LNCAP (cell line): ENCODE measurements around the gene KIAA1958.

Experiments used
- TF ChIP-seq, protein P1 (sequence below): fragments of 450-650 bp; IDR thresholded peaks from 2 replicates; pipeline ENCODE4 v1.5.1; 2017; ENCODE audit warnings: mild to moderate bottlenecking

Gene KIAA1958

DNA sequence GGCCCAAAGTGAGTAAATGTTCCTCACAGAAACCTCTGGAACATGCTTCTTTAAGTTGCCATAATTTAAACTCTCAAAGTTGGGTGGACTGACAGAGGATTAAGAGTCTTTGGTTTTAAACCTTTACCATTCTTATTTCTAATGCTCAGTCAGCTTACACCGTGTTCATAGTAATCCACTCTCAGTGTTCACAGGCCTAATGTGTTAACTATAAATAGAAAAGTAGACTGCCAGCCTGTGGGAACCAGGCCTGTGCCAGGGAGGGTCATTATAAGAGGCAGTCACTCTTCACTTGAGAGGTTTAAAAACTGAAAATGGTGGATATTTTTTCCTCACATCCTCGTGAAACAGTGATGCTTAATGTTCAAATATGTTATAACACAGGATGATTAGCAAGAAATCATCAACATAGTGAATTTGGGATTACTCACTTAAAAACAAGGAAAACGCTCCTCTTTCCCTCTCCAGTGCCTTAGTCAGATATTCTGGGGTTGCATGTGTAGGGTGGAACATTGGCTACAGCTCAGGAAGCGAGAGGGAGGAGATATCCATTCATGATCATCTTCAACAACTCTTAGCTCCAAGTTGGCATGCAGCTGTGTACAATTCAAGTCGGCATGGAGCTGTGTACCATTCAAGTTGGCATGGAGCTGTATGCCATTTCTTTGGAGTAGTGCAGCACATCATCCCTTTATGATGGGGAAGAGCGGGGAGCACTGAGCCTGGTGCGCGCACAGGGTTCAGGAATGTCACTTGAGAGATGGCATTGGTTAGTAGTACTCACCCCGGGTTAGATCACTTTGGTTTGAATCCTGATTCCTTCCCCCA, 65.8 kb downstream of the KIAA1958 start:
- TF ChIP-seq, protein P1, sequence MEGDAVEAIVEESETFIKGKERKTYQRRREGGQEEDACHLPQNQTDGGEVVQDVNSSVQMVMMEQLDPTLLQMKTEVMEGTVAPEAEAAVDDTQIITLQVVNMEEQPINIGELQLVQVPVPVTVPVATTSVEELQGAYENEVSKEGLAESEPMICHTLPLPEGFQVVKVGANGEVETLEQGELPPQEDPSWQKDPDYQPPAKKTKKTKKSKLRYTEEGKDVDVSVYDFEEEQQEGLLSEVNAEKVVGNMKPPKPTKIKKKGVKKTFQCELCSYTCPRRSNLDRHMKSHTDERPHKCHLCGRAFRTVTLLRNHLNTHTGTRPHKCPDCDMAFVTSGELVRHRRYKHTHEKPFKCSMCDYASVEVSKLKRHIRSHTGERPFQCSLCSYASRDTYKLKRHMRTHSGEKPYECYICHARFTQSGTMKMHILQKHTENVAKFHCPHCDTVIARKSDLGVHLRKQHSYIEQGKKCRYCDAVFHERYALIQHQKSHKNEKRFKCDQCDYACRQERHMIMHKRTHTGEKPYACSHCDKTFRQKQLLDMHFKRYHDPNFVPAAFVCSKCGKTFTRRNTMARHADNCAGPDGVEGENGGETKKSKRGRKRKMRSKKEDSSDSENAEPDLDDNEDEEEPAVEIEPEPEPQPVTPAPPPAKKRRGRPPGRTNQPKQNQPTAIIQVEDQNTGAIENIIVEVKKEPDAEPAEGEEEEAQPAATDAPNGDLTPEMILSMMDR = no peak

DNA sequence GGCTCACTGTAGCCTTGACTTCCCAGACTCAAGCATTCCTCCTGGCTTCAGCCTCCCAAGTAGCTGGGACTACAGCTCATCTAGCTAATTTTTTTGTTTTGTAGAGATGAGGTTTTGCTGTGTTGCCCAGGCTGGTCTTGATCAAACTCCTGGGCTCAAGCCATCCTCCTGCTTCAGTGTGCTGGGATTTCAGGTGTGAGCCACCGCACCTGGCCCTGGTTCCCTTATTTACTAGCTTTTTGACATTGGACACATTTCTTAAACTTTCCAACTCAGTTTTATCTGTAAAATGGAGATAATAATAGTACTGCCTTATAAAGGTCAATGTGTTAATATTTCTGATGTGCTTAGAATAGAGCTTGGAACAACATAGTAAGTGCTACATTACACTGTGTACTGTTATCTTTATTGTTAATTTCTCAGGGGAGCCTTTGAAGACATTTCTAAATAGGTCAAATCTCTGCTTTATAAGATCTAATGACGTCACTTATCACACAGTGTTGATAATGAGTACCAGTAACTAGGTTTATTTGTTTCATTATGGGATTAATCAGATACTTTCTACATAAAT, 66.7 kb downstream of the KIAA1958 start:
- TF ChIP-seq, protein P1 = no peak

DNA sequence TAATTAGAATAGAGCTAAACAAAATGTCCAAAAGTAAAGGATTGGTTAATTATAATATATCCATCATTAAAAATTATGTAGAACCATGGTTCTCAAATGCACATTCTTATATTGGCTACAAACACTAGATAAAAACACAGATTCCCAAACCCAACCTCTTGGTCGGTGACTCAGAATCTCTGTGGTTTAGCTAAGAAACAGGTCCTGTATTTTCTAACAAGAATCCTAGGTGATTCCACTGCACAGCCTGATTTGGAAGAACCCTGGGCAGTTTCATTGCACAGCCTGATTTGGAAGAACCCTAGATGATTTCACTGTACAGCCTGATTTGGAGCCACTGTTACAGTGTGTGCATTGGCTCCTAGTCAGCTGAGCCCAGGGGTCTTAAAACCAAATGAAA, 67.9 kb downstream of the KIAA1958 start:
- TF ChIP-seq, protein P1 = no peak

DNA sequence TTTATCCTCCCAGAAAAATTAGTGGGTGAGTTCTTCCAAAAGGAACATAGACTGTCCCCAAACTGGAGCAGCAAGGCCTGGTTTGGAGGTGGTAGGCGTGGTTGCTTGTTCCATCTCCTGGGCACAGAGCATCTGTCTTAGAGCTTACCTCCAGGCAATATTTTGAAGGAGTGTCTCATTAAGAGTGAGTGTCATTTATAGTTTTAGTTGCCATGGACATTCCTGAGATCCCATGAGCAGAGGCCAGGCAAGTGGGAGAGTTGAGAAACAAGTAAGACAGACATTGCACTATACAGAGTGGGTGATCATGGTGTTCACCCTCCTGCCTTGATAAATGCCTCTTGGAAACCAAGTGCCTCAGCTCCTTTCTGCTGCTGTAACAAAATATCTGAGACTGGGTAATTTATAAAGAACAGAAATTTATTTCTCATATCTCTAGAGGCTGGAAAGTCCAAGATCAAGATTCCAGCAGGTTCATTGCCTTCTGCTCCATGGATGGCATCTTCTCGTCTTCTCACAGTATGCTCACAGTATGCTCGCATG, 68.5 kb downstream of the KIAA1958 start:
- TF ChIP-seq, protein P1 = no peak

DNA sequence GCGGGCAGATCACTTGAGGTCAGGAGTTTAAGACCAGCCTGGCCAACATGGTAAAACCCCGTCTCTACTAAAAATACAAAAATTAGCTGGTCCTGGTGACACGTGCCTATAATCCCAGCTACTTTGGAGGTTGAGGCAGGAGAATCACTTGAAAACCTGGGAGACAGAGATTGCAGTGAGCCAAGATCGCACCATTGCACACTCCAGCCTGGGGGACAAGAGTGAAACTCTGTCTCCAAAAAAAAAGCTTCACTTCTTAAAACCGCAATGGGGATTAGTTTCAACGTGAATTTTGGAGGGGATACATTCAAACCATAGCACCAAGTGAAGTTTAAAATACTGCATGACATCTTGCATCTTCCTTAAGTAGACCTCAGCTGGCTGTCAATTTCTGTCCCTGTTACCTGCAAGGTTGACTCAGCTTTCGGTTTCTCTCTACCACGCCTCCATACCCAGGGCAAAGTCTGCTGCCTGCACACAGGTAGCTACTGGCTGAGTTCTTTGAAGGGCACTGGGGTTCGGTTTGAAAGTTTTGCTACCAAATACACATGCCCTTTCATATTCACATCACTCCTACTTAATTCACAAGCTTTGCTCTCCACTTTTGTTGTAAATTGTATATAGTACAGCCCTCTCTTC, 69.3 kb downstream of the KIAA1958 start:
- TF ChIP-seq, protein P1 = no peak

DNA sequence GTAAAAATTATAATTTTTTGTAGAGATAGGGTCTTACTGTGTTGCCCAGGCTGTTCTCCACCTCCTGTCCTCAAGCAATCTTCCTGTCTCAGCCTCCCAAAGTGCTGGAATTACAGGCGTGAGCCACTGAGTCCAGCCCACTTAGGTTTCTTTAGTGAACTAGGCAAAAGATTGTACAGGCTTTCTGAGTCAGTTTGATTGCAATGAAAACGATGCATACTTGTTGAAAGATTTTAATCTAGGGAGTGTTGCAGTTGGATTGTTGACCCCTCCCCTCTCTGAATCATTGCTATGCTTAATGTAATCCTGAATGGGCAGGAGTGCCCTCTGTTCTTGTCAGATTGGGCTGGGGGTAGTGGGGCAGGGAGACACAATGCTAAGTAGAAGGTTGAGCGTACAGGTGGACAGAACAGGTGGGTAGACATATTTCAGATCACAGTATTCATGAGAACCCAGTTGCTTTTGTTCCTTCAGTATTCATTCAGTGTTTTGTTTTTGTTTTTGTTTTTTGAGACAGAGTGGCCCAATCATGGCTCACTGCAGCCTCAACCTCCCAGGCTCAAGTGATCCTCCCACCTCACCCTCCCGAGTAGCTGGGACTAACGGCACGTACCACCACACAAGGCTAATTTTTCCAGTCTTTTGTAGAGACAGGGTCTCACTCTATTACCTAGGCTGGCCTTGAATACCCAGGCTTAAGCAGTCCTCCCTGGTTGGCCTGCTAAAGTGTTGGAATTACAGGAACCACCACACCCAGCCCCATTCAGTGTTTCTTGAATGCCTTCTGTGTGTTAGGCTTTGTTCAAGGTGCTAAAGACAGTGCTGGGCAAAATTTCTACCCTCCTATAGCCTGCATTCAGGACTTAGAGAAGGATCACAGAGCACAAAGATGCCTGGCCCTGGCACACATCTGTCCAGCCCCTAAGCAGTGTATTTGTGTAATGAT, 70.1 kb downstream of the KIAA1958 start:
- TF ChIP-seq, protein P1 = no peak

DNA sequence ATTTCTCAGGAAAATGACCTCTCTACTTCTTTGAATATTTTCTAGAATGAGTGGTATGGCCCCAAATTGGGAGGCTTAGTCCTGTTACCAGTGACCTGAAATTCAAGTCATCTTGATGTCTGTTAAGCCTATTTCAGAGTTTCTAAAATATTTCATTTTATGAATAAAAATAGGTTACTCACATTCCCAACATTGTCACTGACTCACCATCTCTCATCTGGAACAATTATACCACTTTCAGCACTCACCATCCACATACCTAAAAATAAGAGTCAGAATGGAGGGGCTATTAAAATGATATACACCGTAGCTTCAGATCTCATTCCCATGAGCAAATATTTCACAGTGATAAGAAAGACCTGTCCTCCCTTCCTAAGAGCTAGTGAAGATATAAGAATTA, 71.8 kb downstream of the KIAA1958 start:
- TF ChIP-seq, protein P1 = no peak
